HUES6 (cell line): ENCODE data around the gene PCSK5.
"Not testable (repeated sequence)": the region's sequence is repeated elsewhere in the genome, so short reads cannot be mapped to it uniquely, and the experiment has no call there.

Experiments
- H3K27ac ChIP-seq: 2 replicates; pipeline ENCODE4 v1.7.0; 2013; ENCODE audit warnings: low read depth, mild to moderate bottlenecking, low read length, inconsistent platforms
- H3K27me3 ChIP-seq: 2 replicates; pipeline ENCODE4 v1.6.1; 2013; ENCODE audit warnings: low read length; ENCODE audit not compliant: control insufficient read depth, insufficient read depth
- H3K36me3 ChIP-seq: 2 replicates; pipeline ENCODE4 v1.6.1; 2013; ENCODE audit warnings: low read length; ENCODE audit not compliant: control insufficient read depth, insufficient read depth
- H3K4me1 ChIP-seq: 2 replicates; pipeline ENCODE4 v1.6.1; 2013; ENCODE audit warnings: low read length; ENCODE audit not compliant: control insufficient read depth, insufficient read depth
- H3K4me3 ChIP-seq: 2 replicates; pipeline ENCODE4 v1.5.1; 2013; ENCODE audit warnings: low read depth, low read length
- H3K9ac ChIP-seq: one replicate; pipeline ENCODE4 v1.6.1; 2013; ENCODE audit warnings: mild to moderate bottlenecking, low read length
- H3K9me3 ChIP-seq: 2 replicates; pipeline ENCODE4 v1.6.1; 2013; ENCODE audit warnings: low read depth, low read length; ENCODE audit not compliant: control insufficient read depth, insufficient read depth

PCSK5 gene

GRCh38 chr9:75889577-75889976 is 896 bp upstream of the PCSK5 start:
- H3K27ac ChIP-seq, result no peak overlapping the region
- H3K4me3 ChIP-seq, result peak overlapping the region; percentile 86
- H3K27me3 ChIP-seq, result peaks cover 46% of the 10 kb centered on the region
- no peaks in the 10 kb centered on the region for H3K36me3 ChIP-seq
- H3K9ac ChIP-seq, result peak overlapping the region; percentile 55
- peaks cover 17% of the 10 kb centered on the region for H3K4me1 ChIP-seq
- H3K9me3 ChIP-seq, result no peaks in the 10 kb centered on the region

- Histone ChIP-seq H3K27ac (no peak overlapping the region), H3K9ac (peak overlapping the region; percentile 55), H3K27me3 (peaks cover 46% of the 10 kb centered on the region), H3K4me1 (peaks cover 20% of the 10 kb centered on the region), H3K4me3 (peak overlapping the region; percentile 86), H3K36me3 (no peaks in the 10 kb centered on the region), H3K9me3 (no peaks in the 10 kb centered on the region)
Observed at GRCh38 chr9:75889977-75890471, 449 bp upstream of the PCSK5 start.

- peak overlapping the region; percentile 78 for H3K9ac ChIP-seq
- H3K4me3 ChIP-seq, result peak overlapping the region; percentile 86
- no peak overlapping the region for H3K27ac ChIP-seq
- H3K27me3 ChIP-seq, result peaks cover 46% of the 10 kb centered on the region
- no peaks in the 10 kb centered on the region for H3K9me3 ChIP-seq
- peaks cover 20% of the 10 kb centered on the region for H3K4me1 ChIP-seq
- H3K36me3 ChIP-seq, result no peaks in the 10 kb centered on the region
Observed at GRCh38 chr9:75891277-75891741, 836 bp downstream of the PCSK5 start.

- Histone ChIP-seq H3K4me1 (peaks cover 20% of the 10 kb centered on the region), H3K36me3 (no peaks in the 10 kb centered on the region), H3K9ac (peak overlapping the region; percentile 78), H3K27ac (no peak overlapping the region), H3K27me3 (peaks cover 46% of the 10 kb centered on the region), H3K9me3 (no peaks in the 10 kb centered on the region), H3K4me3 (peak overlapping the region; percentile 86)
Observed at GRCh38 chr9:75891771-75892215, 1.3 kb downstream of the PCSK5 start.

- Histone ChIP-seq H3K4me3 (peak overlapping the region; percentile 86), H3K9ac (peak overlapping the region; percentile 78), H3K36me3 (no peaks in the 10 kb centered on the region), H3K9me3 (no peaks in the 10 kb centered on the region), H3K27me3 (peaks cover 46% of the 10 kb centered on the region), H3K27ac (no peak overlapping the region), H3K4me1 (peaks cover 20% of the 10 kb centered on the region)
Observed at GRCh38 chr9:75892216-75892911, 1.9 kb downstream of the PCSK5 start.

- Histone ChIP-seq H3K27ac (no peak overlapping the region), H3K4me1 (peaks cover 20% of the 10 kb centered on the region), H3K27me3 (peaks cover 46% of the 10 kb centered on the region), H3K4me3 (peak overlapping the region; percentile 86), H3K9me3 (no peaks in the 10 kb centered on the region), H3K36me3 (no peaks in the 10 kb centered on the region), H3K9ac (no peak overlapping the region)
Observed at GRCh38 chr9:75893106-75893505, 2.6 kb downstream of the PCSK5 start.

GRCh38 chr9:75894566-75894965 is 4.1 kb downstream of the PCSK5 start:
- no peaks in the 10 kb centered on the region for H3K9me3 ChIP-seq
- H3K27me3 ChIP-seq, result peaks cover 39% of the 10 kb centered on the region
- no peak overlapping the region for H3K27ac ChIP-seq
- H3K4me3 ChIP-seq, result no peak overlapping the region
- peaks cover 20% of the 10 kb centered on the region for H3K4me1 ChIP-seq
- H3K9ac ChIP-seq, result no peak overlapping the region
- no peaks in the 10 kb centered on the region for H3K36me3 ChIP-seq

GRCh38 chr9:75895112-75895511 is 4.6 kb downstream of the PCSK5 start:
- peaks cover 20% of the 10 kb centered on the region for H3K4me1 ChIP-seq
- peaks cover 34% of the 10 kb centered on the region for H3K27me3 ChIP-seq
- H3K36me3 ChIP-seq, result no peaks in the 10 kb centered on the region
- H3K9me3 ChIP-seq, result no peaks in the 10 kb centered on the region
- no peak overlapping the region for H3K27ac ChIP-seq
- no peak overlapping the region for H3K4me3 ChIP-seq
- H3K9ac ChIP-seq, result no peak overlapping the region

GRCh38 chr9:75896193-75896592 is 5.7 kb downstream of the PCSK5 start:
- Histone ChIP-seq H3K27ac (no peak overlapping the region), H3K9ac (no peak overlapping the region), H3K36me3 (no peaks in the 10 kb centered on the region), H3K27me3 (peaks cover 31% of the 10 kb centered on the region), H3K9me3 (no peaks in the 10 kb centered on the region), H3K4me3 (no peak overlapping the region), H3K4me1 (peaks cover 20% of the 10 kb centered on the region)

GRCh38 chr9:75900893-75901524 is 10.5 kb downstream of the PCSK5 start:
- not testable (repeated sequence) for H3K27me3 ChIP-seq, H3K9ac ChIP-seq, H3K4me3 ChIP-seq, H3K4me1 ChIP-seq, H3K9me3 ChIP-seq, H3K27ac ChIP-seq, H3K36me3 ChIP-seq

GRCh38 chr9:75903785-75904360 is 13.4 kb downstream of the PCSK5 start:
- peaks cover 7% of the 10 kb centered on the region; the same call in 1 of the 2 replicates for H3K4me1 ChIP-seq
- H3K9me3 ChIP-seq, result no peaks in the 10 kb centered on the region
- H3K27ac ChIP-seq, result no peak overlapping the region
- H3K4me3 ChIP-seq, result no peak overlapping the region
- no peak overlapping the region for H3K9ac ChIP-seq
- H3K27me3 ChIP-seq, result no peaks in the 10 kb centered on the region
- no peaks in the 10 kb centered on the region for H3K36me3 ChIP-seq
